ENCODE measurements around the gene PADI1.

DNA sequence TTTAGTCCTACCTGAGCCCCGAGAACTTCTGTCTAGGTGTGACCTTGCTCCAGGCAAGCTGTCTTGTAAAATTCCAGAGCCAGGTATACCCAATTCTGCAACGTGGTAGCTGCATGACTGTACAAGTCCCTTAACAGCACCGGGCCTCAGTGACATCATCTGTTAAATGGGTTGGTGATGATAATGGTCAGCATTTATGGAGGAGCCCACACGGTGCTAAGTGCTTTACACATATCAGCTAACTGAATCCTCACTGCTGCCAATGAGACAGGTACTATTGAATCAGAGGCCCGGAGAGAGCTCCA is 37.2 kb upstream of the PADI1 start:
- TF ChIP-seq, protein P1, sequence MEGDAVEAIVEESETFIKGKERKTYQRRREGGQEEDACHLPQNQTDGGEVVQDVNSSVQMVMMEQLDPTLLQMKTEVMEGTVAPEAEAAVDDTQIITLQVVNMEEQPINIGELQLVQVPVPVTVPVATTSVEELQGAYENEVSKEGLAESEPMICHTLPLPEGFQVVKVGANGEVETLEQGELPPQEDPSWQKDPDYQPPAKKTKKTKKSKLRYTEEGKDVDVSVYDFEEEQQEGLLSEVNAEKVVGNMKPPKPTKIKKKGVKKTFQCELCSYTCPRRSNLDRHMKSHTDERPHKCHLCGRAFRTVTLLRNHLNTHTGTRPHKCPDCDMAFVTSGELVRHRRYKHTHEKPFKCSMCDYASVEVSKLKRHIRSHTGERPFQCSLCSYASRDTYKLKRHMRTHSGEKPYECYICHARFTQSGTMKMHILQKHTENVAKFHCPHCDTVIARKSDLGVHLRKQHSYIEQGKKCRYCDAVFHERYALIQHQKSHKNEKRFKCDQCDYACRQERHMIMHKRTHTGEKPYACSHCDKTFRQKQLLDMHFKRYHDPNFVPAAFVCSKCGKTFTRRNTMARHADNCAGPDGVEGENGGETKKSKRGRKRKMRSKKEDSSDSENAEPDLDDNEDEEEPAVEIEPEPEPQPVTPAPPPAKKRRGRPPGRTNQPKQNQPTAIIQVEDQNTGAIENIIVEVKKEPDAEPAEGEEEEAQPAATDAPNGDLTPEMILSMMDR (IDR thresholded peaks at IDR 0.05 in 8 of 11, conservative IDR thresholded peaks at IDR 0.05 in 3 of 11) = no peak
- no peak for TF ChIP-seq POLR2A (IDR thresholded peaks at IDR 0.05)
- no peak for TF ChIP-seq POLR2AphosphoS5 (IDR thresholded peaks at IDR 0.05)

All from spleen (tissue), 7 donors.